ENCODE data around the gene MAP4K2.
A peak's percentile ranks its signal among the peaks of the same experiment; 100 is the strongest.

Gene MAP4K2

DNA sequence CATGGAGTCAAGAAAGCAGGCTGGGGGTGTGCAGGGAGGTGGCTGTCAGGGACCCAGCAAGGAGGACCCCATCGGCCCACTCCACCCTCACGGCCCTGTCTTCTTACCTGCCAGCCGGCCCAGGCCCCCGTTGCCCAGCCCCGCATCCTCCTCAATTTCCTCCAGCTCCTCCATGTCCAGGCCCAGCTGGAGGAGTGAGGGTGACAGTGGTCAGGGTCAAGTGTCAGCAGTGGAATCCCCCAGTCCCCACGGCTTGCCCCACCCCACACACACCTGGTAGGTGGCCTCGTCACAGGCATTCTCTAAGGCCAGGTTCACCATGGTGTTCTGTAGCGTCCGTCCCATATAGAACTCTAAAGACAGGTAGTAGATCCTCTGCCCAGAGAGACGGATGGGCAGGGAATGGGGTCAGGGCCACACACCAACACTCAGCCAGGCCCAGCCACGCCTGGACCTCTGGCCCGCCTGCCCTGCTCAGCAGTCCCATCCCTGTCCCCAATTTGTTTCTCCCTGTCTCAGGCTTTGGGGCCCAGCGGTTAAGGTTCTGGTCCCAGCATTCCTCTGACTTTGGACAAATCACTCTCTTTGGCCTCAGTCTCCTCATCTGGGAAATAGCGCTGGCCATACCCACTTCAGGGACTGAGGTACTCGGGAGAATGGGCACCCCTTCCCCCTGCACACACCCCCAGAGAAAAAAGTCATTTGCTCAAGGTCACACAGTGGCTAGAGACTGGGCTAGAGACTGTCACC is 44.5 kb downstream of the MAP4K2 start:
- no peak for DNase-seq (ENCODE audit: extremely low read depth in 1 of 2, low read depth in 1 of 2)

DNA sequence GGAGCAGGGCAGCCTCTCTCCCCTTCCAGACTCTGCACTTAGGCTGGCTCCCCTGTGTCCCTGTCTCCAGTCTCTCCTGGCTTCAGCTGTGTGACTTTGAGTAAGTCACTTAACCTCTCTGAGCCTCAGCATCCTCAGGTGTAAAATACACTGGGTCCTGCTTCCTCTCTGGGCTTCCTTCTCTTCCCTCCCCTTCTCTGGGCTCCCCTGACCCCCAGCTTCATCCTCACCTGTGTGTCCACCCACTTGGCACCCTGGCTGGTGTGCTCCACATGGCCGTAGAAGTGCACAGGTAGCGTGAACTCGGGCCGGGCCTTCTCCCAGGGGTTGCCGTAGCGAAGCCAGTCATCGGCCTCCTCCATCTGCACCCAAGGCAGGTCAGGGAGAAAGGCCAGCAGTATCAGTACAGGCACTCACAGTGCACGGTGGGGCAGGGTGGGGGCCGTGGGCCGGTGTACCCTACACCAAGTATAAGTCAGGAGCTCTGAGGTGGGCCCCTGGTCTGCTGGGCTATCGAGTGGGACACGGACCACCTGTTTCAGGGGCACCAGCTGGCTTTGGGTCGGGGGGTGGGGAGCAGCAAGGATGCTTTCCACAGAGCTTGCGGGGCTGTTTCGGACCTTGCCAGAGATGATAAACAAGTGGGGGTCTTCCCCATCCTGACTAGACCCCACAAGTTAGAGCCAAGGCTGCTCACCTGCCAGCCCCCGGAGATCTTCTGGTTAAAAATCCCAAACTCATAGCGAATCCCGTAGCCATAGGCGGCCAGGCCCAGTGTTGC is 45.3 kb downstream of the MAP4K2 start:
- no peak for DNase-seq (ENCODE audit: extremely low read depth in 1 of 2, low read depth in 1 of 2)

DNA sequence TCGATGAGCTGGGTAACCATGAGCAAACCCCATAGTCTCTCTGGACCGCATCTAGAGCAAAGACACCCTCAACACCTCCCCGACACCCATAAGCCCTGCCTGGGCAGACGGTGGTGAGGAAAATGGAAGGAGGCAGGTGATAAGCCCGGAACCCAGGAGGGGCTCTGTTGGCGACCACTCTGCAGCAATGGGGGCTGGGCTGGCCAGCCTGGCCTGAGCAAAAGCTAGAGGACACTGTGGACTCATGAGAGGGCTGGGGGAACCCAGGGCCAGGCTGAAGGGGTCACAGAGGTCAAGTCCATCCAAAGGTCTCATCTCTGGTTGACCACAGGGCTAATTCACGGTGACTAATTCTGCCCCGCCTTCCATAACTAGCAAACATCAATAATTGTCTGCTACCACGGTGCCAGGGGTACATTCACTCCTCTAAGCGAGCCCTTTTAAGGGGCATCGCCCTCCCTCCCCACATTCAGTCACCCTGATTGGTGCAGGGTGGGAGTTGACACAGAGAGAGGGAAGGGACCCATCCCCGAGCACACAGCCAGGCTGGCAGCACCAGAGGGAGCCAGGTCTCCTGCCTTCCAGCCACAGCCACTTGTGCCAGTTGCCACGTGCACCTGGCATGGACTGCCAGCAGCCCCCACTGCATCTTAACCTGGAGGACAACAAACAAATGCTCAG is 47.2 kb downstream of the MAP4K2 start:
- no peak for DNase-seq (ENCODE audit: extremely low read depth in 1 of 2, low read depth in 1 of 2)

DNA sequence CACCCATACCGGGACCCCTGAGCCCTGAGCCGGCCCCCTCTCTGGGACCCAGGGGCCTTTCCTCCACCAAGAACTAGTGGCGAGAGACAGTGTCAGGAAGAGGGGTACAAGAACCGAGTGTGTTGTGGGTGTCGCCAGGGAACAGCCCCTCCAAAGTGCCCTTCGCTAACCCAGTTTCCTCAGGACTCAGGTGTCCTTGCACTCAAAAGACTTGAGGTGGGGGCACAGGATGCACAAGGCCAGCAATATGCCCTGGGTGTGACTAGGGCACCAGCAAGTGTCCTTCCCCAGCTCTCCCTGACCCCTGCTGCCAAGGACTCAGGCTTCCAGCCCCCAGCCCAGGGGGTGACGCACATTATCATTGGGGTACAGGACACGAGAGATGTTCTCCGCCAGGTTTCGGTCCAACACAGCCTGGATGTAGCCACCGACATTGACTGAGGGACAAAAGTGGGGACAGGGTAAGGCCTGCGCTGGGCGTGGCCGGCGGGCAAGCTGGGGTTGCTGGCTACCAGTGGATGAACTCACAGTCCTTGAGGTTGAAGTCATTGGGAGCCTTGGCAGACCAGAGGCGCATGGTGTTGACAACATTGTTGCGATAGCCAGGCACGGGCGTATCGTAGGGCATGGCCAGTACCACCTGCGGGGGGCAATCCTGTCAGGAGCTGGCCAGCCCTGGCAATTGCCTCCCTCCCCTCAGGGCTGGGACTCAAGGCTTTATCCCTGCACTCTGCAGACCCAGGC is 47.9 kb downstream of the MAP4K2 start:
- no peak for DNase-seq (ENCODE audit: extremely low read depth in 1 of 2, low read depth in 1 of 2)

DNA sequence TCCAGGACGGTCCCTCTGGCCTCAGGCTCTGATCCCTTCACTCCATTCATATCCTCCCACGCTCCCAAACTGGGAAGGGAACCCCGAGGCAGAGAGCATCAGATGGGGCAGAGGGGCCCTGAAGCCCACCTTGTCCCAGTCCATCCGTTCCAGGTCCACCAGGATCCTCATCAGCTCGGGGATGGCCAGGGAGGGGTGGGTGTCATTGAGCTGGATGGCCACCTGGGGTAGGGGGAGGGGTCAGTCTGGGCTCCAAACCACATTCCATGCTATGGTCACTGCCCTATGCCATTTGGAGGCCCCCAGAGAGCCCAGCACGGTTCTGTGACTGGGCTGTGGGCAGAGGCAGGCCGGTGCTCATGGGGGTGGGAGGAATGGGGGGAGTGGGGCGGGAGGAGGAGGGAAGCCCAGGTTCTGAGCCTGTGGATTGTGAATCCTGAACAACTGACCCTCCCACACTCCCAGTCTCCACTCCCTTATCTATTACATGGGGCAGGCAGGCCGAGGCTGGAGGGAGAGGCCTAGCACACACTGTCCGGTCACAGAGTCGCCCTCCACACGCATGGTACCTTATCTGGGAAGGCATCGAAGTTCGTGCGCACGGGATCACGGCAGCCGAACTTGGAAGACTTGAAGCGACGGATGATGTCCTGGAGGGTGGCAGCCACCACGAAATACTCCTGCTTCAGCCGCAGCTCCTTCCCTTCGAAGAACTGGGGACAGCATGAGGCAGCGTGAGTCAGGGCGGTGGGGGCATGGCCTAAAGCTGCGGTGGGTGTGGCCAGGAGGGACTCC is 48.7 kb downstream of the MAP4K2 start:
- DNase-seq (ENCODE audit: extremely low read depth in 1 of 2, low read depth in 1 of 2): no peak

DNA sequence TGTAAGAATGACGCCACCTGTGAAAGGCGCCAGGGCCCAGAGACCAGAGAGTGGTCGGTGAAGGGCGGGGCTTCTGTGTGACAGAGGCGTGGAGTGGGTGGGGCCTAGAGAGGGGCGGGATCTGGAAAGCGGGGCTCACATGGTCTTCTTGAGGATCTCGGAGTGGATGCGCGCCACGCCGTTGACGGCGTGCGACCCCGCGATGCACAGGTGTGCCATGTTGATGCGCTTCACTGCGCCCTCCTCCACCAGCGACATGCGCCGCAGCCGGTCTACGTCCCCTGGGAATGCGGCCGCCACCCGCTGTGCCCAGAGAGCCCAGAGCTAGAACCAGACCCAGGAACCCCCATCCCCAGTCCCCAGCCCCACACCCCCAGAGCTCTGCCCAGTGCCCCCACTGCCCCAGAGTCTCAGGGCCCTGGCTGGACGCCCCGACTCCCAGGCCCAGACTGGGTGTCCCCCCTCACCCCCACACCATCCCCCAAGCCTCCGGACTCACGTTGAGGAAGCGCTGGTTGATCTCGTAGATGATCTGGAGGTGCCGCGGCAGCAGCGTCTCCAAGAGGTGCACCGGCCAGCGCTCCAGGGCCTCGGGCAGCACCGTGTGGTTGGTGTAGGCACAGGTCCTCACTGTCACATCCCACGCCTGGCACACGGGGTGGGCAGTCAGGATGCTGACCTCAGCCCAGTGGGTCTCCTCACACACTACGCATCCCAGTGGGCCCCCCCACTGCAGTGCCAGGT is 49.5 kb downstream of the MAP4K2 start:
- no peak for DNase-seq (ENCODE audit: extremely low read depth in 1 of 2, low read depth in 1 of 2)

DNA sequence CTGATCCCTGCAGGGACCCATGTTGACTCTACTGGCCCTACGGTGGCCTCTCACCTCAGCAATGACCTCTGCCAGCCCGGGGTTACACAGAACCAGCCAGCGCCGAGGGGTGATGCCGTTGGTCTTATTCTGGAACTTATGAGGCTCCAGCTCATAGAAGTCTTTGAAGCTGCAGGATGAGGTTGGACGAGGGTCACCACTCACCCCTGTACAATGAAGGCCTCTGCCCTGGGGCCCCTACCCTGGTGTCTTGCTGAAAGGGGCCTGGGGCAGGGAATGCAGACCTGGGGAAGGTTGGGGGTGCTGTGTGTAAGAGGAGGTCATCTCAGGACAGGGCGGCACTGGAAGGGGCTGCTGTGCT is 50.0 kb downstream of the MAP4K2 start:
- DNase-seq (ENCODE audit: extremely low read depth in 1 of 2, low read depth in 1 of 2): no peak

DNA sequence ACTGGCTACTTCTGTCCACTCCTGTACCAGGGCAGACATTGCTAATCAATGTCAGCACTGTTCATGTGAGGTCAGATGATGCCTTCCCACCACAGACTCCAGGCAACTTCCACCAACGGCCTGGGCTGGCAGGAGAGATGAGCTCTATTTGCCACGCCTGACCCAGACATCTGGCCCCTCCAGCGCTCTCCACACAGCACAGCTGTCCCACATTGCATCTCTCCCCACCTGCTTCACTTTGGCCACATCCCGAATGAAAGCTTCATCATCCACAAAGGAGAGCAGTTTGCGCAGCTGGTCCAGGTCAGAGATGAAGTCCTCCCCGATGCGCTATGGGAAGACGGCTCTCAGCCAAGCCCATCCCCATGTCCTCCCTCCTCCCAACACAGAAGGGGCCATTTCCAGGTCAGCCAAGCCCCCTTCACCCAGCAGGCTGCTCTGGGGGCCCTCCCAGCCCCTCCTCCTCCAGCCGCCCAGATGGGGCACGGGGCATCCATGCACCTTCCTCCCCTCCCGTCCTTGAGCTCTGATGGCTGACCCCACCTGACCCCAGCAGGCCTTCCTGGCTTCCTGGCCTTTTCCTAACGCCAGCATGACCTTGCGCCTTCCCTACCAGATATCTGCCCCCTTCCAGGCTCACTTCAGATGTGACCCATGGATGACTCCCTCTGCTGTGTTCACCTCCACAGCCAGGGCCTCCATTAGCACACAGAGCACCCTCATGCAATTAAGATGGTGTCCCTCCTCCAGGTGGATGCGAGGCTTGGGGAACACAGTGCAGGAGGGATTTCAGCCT is 50.6 kb downstream of the MAP4K2 start:
- DNase-seq (ENCODE audit: extremely low read depth in 1 of 2, low read depth in 1 of 2): no peak

DNA sequence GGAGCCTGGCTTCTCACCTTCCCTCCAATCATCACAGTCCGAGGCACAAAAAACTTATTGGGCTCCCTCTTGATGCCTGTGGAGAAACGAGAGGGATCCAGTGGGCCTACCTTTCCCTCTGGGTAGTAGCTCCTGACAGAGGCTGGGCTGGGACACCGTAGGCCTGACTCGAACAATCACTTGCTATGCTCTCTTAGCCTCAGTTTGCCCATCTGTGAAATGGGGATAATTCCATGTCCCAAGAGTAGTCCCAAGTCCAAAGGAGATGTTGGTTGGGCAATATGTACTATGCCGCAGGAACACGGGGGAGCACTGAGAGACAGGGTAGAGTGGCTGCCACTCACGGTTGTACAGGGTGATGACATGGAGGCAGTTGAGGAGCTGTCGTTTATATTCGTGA is 51.4 kb downstream of the MAP4K2 start:
- no peak for DNase-seq (ENCODE audit: extremely low read depth in 1 of 2, low read depth in 1 of 2)

DNA sequence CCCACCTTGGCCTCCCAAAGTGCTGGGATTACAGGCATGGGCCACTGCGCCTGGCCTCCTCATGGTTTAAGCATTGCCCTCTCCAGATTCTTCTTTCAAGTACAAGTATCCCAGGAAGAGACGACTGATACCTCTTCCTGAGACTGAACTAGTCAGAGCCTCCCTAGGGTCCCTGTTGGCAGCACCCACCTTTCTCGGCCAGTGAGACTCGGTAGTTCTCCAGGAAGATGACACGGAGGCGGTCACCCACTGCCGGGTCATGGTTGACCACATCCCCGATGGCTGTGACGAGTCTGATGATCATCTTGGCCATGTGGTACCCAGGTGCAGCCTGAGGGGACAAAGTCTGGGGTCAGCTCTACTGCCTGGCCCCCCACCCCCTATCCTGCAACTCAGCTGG is 51.9 kb downstream of the MAP4K2 start:
- DNase-seq (ENCODE audit: extremely low read depth in 1 of 2, low read depth in 1 of 2): no peak

DNA sequence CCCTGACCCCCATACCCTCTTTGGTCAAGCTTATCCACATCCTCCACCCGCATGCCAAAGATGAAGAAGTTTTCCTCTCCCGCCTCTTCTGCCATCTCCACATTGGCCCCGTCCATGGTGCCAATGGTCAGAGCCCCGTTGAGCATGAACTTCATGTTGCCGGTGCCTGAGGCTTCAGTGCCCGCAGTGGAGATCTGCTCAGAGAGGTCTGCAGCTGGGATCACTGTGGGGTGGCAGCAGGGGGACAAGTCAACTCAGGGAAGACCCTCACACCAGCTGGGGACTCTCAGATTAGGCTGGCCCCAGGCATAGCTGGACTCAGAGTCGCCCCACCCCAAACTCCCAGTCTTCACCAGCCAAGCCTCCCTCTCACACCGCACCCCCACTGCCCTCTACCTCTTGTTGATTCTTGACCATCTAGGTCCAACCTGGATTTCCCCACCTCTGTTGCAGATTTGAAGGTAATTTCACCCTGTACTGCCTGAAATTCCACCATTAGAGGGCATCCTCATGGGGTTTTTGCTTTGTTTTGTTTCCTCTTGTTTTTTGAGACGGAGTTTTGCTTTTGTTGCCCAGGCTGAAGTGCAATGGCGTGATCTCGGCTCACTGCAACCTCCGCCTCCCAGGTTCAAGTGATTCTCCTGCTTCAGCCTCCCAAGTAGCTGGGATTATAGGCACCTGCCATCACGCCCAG is 52.5 kb downstream of the MAP4K2 start:
- DNase-seq (ENCODE audit: extremely low read depth in 1 of 2, low read depth in 1 of 2): no peak

DNA sequence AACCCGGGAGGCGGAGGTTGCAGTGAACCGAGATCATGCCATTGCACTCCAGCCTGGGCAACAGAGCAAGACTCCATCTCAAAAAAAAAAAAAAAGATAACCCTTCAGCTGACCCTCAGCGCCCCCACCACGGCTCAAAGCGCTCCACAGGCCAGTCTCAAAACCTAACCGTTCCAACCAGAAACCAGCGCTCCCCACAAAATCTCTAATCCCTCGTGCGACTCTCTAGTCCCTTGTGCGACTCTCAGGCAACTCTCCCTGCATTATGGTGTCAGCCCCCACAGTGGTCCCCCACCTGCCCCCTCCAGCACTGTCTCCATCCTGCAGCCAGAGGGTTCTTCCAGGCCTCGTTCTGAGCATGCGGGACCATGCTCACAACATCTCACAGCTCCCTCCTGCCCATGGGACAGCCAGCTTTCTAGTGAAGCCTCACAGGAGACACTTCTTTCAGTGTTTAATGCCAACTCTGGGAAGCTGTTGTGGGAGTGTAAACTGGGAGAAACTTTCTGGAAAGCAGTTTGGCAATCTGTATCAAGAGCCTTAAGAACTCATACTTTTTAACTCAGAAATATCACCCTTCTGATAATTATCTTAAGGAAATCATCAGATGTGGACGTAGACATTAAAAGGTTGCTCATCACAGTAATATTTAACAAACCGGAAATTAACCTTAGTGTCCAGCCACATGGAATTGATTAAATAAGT is 54.9 kb downstream of the MAP4K2 start:
- DNase-seq (ENCODE audit: extremely low read depth in 1 of 2, low read depth in 1 of 2): no peak

DNA sequence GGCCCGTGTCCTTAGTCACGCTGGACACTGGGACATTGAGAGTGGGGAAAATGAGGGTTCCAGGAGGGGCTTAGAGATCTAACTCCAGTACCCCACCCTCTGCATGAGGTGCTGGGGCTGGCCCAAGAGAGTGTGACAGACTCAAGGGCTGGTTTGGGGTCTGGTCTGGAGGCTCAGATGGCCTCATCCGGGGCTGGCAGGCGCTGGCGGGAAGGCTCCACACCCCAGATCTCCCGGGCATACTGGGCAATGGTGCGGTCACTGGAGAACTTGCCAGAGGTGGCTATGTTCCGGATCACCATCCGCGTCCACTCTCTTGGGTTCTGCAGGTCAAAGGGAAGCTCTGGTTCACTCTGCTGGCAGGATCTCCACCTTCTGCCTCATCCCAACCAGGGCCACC is 56.5 kb downstream of the MAP4K2 start:
- no peak for DNase-seq (ENCODE audit: extremely low read depth in 1 of 2, low read depth in 1 of 2)

DNA sequence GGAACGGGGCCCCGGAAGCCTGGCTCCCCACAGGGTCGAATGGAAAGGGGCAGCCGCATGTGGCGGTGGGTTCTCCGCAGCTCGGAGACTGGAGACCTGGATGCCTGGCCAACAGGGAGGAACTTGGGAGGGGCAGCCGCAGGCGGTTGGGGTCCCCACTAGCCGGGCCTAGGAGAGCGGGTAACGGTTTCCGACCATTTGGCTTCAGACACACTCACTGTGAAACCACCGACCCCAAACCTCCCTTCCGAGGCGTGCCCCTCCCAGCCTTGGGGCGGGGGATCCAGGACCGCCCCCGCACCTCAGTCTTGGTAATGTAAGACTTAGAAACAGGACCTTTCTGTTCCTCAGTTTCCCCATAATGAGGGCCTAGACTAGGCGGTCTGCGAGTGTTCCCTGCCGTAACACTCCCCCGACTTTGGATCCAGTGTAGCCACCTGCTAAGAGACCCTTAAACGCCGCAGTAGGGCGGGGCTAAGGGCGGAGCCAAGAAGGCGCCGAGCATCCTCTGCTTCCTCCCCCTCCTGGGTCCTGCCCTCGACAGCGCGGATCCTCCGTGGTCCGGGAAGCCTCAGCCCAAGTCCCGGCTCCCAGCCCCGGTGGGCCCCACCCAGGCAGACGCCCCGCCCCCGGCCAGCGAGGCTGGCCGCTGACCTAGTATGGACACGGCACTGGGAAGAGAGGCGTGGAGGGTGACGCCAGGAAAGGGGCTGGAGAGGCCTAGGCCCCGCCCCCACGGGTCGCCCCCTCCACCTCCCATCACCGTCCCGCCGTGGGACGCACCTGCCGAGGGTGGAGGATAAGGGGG is 57.3 kb downstream of the MAP4K2 start:
- DNase-seq (ENCODE audit: extremely low read depth in 1 of 2, low read depth in 1 of 2): peak; percentile 48 to 54

DNA sequence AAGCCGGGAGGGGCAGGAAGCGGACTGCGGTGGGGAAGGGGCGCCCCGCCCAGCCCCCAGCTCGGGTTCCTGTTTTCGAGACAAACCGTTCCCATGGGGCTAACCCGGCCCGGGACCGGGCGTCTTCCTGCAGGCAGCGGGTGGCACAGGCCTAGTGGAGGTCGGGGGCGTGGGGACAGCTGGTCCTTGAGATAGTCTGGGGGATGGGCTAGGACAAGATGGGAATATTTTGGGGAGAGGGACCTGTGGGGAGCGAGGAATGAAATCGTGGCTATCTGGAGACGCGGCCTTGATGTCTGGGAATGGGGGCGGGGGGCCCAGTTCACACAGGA is 57.9 kb downstream of the MAP4K2 start:
- DNase-seq (ENCODE audit: extremely low read depth in 1 of 2, low read depth in 1 of 2): peak in 1 of 2 donors; percentile 32

DNA sequence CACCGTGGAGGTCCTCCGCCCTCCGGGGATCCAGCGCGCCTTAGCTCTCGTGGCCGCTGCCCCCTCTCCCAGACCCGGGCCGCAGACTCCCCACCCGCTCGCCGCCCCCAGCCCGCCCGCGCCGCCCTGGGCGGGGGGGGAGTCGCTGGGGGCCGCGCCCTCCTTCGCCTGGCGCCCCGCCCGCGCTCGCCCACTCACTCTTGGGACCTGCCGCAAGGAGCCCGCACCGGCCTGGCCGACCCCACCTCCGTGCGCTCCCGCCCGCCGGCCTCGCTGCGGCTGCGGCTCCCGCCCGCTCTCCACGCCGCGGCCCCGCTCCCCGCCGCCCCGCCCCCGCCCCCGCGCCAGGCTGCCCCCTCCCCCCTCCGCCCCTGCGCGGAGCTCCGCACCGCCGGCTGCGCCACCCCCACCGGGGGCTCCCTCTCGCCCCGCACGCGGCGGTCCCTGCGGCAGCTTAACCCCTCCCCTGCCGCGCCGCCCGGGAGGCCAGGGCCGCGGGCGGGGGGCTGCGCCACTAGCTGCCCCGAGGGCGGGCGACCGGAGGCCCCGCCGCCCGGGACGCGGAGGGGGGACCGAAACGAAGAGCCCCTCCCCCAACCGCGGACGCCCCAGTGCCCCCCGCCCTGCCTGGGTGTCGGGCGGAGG is 58.3 kb downstream of the MAP4K2 start:
- no peak for DNase-seq (ENCODE audit: extremely low read depth in 1 of 2, low read depth in 1 of 2)

Data from stimulated activated CD8-positive, alpha-beta memory T cell treated with anti-CD3 and anti-CD28 coated beads, Interleukin-7, amount 100 ng/mL, for 48 hours (primary cell).